ENCODE data around the gene CFAP57. TPM values are rescaled to one million over a fixed set of nuclear protein-coding genes. Genes with fewer than 3 reads are reported as not detected.

CFAP57 gene
- polyA plus RNA-seq, 1 donor from 2014 or later = 0.17 TPM

DNA sequence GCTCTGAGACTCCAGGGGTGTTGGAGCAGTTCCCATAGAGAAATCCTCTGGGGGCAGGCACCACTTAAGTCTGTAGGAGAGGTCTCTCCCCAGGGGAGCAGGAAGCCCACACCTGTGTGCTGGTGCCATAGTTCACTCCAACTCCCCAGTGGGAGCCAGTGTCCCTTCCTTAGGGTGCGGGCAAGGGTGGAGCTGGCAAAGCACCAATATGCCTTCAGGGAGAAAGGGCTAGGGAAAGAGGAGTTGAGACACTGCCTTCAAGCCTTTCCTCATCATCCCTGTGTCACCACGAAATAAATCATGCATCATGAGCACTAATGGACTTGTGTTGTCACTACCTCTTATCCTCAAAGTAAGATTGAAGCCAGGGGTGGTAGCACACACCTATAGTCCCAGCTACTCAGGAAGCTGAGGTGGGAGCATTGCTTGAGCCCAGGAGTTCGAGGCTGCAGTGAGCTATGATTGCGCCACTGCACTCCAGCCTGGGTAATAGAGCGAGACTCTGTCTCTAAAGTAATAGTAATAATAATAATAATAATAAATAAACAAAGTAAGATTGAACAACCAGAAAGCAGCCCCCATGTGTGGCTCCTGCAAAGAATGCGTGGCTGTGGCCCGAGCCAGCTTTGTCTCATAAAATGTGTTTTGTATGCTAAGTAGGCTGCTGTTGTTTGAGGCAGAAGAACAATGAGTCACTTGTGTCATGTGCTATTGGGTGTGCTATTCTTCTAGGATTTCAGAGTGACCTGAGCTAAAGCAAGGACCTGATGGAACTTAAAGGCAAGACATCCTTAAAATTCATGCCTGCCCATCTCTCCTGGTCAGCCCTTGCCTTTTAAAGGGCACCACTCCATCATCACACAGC, 122.0 kb downstream of the CFAP57 start:
- H3K4me2 ChIP-seq (ENCODE audit: low read length) = no peak overlapping the region
- H2AFZ ChIP-seq (ENCODE audit: low read depth, low read length) = no peak overlapping the region
- no peak overlapping the region for H3K27ac ChIP-seq (ENCODE audit: low read length)
- no peaks in the 10 kb centered on the region for H4K20me1 ChIP-seq (ENCODE audit: insufficient read depth)
- H3K9me3 ChIP-seq (ENCODE audit: low read length) = no peaks in the 10 kb centered on the region
- no peaks in the 10 kb centered on the region for H3K36me3 ChIP-seq (ENCODE audit: insufficient read depth, low read length)
- H3K9ac ChIP-seq (ENCODE audit: low read length) = no peak overlapping the region
- no peaks in the 10 kb centered on the region for H3K9me2 ChIP-seq (ENCODE audit: insufficient read depth, low read length)
- no peak for TF ChIP-seq MXI1 (conservative IDR thresholded peaks at IDR 0.05; ENCODE audit: poor library complexity, severe bottlenecking)
- H3F3A ChIP-seq (ENCODE audit: insufficient read depth, low read length, poor library complexity, severe bottlenecking) = no peaks in the 10 kb centered on the region
- H3K4me3 ChIP-seq (ENCODE audit: low read length) = no peak overlapping the region
- H3K79me2 ChIP-seq (replicated peaks; ENCODE audit: insufficient read depth, low read length) = no peaks in the 10 kb centered on the region
- H3K27me3 ChIP-seq (ENCODE audit: insufficient read depth, low read depth, low read length) = no peaks in the 10 kb centered on the region

DNA sequence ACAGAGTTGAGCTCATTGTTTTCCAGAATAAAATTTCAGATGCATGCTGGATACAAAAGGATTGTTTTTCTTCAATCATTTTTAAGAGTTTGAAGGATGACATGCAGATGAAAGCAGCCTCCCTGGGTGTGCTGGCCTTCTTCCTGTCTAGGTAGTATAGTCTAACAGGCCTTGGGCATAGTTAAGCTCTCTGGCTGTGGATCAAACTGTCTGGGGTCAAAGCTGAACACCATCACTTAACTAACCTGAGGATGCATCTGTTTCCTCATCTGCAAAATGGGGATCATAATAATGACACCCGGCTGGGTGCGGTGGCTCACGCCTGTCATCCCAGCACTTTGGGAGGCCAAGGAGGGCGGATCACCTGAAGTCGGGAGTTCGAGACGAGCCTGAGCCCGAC, 122.6 kb downstream of the CFAP57 start:
- no peak overlapping the region for H3K27ac ChIP-seq (ENCODE audit: low read length)
- H3K9ac ChIP-seq (ENCODE audit: low read length) = no peak overlapping the region
- no peaks in the 10 kb centered on the region for H3K27me3 ChIP-seq (ENCODE audit: insufficient read depth, low read depth, low read length)
- H3K79me2 ChIP-seq (replicated peaks; ENCODE audit: insufficient read depth, low read length) = no peaks in the 10 kb centered on the region
- H3F3A ChIP-seq (ENCODE audit: insufficient read depth, low read length, poor library complexity, severe bottlenecking) = no peaks in the 10 kb centered on the region
- H2AFZ ChIP-seq (ENCODE audit: low read depth, low read length) = no peak overlapping the region
- H3K9me2 ChIP-seq (ENCODE audit: insufficient read depth, low read length) = no peaks in the 10 kb centered on the region
- H3K4me2 ChIP-seq (ENCODE audit: low read length) = no peak overlapping the region
- H3K9me3 ChIP-seq (ENCODE audit: low read length) = no peaks in the 10 kb centered on the region
- no peaks in the 10 kb centered on the region for H3K36me3 ChIP-seq (ENCODE audit: insufficient read depth, low read length)
- no peak overlapping the region for H3K4me3 ChIP-seq (ENCODE audit: low read length)
- H4K20me1 ChIP-seq (ENCODE audit: insufficient read depth) = no peaks in the 10 kb centered on the region
- TF ChIP-seq, protein P1, sequence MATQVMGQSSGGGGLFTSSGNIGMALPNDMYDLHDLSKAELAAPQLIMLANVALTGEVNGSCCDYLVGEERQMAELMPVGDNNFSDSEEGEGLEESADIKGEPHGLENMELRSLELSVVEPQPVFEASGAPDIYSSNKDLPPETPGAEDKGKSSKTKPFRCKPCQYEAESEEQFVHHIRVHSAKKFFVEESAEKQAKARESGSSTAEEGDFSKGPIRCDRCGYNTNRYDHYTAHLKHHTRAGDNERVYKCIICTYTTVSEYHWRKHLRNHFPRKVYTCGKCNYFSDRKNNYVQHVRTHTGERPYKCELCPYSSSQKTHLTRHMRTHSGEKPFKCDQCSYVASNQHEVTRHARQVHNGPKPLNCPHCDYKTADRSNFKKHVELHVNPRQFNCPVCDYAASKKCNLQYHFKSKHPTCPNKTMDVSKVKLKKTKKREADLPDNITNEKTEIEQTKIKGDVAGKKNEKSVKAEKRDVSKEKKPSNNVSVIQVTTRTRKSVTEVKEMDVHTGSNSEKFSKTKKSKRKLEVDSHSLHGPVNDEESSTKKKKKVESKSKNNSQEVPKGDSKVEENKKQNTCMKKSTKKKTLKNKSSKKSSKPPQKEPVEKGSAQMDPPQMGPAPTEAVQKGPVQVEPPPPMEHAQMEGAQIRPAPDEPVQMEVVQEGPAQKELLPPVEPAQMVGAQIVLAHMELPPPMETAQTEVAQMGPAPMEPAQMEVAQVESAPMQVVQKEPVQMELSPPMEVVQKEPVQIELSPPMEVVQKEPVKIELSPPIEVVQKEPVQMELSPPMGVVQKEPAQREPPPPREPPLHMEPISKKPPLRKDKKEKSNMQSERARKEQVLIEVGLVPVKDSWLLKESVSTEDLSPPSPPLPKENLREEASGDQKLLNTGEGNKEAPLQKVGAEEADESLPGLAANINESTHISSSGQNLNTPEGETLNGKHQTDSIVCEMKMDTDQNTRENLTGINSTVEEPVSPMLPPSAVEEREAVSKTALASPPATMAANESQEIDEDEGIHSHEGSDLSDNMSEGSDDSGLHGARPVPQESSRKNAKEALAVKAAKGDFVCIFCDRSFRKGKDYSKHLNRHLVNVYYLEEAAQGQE (IDR thresholded peaks at IDR 0.05; ENCODE audit: borderline replicate concordance) = no peak

DNA sequence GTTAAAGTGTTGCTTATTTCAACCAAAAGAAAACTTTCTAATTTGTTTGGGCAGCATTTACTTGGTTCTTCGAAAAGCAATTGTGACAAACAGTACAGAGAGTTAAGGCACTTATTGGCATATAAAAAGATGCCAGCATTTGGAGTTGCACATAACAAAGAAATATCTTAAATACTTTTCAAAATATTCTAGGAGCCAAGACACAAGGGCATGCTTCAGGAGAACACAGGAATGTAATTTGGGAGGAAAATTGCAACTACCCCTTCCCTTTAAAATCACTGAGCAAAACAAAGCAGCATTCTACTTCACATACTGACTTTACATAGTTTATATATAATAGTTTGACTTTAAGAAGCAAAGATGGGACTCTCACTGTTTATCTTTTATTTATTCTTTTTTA, 124.1 kb downstream of the CFAP57 start:
- Histone ChIP-seq H3K36me3 (ENCODE audit: insufficient read depth, low read length) (no peaks in the 10 kb centered on the region), H3K4me3 (ENCODE audit: low read length) (no peak overlapping the region), H3K9ac (ENCODE audit: low read length) (no peak overlapping the region), H3K79me2 (replicated peaks; ENCODE audit: insufficient read depth, low read length) (no peaks in the 10 kb centered on the region), H3K9me2 (ENCODE audit: insufficient read depth, low read length) (no peaks in the 10 kb centered on the region), H3K27me3 (ENCODE audit: insufficient read depth, low read depth, low read length) (no peaks in the 10 kb centered on the region), H2AFZ (ENCODE audit: low read depth, low read length) (no peak overlapping the region), H3K27ac (ENCODE audit: low read length) (no peak overlapping the region), H4K20me1 (ENCODE audit: insufficient read depth) (no peaks in the 10 kb centered on the region), H3K4me2 (ENCODE audit: low read length) (no peak overlapping the region), H3K9me3 (ENCODE audit: low read length) (no peaks in the 10 kb centered on the region), H3F3A (ENCODE audit: insufficient read depth, low read length, poor library complexity, severe bottlenecking) (no peaks in the 10 kb centered on the region)
- TF ChIP-seq, protein P1 (IDR thresholded peaks at IDR 0.05; ENCODE audit: borderline replicate concordance) = no peak
- TF ChIP-seq, protein P2, sequence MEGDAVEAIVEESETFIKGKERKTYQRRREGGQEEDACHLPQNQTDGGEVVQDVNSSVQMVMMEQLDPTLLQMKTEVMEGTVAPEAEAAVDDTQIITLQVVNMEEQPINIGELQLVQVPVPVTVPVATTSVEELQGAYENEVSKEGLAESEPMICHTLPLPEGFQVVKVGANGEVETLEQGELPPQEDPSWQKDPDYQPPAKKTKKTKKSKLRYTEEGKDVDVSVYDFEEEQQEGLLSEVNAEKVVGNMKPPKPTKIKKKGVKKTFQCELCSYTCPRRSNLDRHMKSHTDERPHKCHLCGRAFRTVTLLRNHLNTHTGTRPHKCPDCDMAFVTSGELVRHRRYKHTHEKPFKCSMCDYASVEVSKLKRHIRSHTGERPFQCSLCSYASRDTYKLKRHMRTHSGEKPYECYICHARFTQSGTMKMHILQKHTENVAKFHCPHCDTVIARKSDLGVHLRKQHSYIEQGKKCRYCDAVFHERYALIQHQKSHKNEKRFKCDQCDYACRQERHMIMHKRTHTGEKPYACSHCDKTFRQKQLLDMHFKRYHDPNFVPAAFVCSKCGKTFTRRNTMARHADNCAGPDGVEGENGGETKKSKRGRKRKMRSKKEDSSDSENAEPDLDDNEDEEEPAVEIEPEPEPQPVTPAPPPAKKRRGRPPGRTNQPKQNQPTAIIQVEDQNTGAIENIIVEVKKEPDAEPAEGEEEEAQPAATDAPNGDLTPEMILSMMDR (IDR thresholded peaks at IDR 0.05; ENCODE audit: poor library complexity, severe bottlenecking) = no peak
- TF ChIP-seq TAF1 (IDR thresholded peaks at IDR 0.05; ENCODE audit: low read depth) = no peak
- TF ChIP-seq MXI1 (conservative IDR thresholded peaks at IDR 0.05; ENCODE audit: poor library complexity, severe bottlenecking) = no peak
- no peak for TF ChIP-seq POLR2AphosphoS5 (IDR thresholded peaks at IDR 0.05)
- no peak for TF ChIP-seq EP300 (conservative IDR thresholded peaks at IDR 0.05; ENCODE audit: poor library complexity, severe bottlenecking)
- TF ChIP-seq EZH2 (IDR thresholded peaks at IDR 0.05; ENCODE audit: borderline replicate concordance, insufficient read depth, low read length, poor library complexity, severe bottlenecking) = no peak
- TF ChIP-seq SMC3 (conservative IDR thresholded peaks at IDR 0.05; ENCODE audit: poor library complexity) = no peak
- TF ChIP-seq RAD21 (conservative IDR thresholded peaks at IDR 0.05) = no peak

Data from neural cell (in vitro differentiated cells).